SU-DHL-6 (cell line): ENCODE results near the gene MS4A18.

Experiments used
- EZH2phosphoT487 ChIP-seq: fragments of 200-600 bp; sonication (generic), shearing (Covaris generic); conservative IDR thresholded peaks from 2 replicates; pipeline ENCODE4 v1.6.1; 2018; ENCODE audit warnings: mild to moderate bottlenecking, antibody characterized with exemption, low read length, moderate library complexity, mixed read lengths
- TF ChIP-seq, protein P1 (sequence below): fragments of 200-600 bp; sonication (generic); IDR thresholded peaks from one replicate; pipeline ENCODE4 v1.5.1; 2017; ENCODE audit warnings: antibody characterized with exemption, mild to moderate bottlenecking, low read length, moderate library complexity; ENCODE audit not compliant: insufficient read depth, poor library complexity, severe bottlenecking

DNA sequence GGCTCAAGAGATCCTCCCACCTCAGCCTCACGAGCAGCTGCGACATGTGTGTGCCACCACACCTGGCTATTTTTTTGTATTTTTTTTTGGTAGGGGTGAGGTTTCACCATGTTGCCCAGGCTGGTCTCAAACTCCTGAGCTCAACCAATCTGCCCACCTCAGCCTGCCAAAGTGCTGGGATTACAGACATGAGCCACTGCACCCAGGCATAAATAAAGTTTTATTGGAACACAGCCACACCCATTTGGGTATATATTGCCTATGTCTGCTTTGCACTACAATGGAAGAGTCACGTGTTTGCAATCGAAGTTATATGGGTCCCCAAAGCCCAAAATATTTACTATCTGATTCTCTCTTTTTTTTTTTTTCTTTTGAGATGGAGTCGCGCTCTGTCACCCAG is 30.4 kb downstream of the MS4A18 start:
- TF ChIP-seq, protein P1, sequence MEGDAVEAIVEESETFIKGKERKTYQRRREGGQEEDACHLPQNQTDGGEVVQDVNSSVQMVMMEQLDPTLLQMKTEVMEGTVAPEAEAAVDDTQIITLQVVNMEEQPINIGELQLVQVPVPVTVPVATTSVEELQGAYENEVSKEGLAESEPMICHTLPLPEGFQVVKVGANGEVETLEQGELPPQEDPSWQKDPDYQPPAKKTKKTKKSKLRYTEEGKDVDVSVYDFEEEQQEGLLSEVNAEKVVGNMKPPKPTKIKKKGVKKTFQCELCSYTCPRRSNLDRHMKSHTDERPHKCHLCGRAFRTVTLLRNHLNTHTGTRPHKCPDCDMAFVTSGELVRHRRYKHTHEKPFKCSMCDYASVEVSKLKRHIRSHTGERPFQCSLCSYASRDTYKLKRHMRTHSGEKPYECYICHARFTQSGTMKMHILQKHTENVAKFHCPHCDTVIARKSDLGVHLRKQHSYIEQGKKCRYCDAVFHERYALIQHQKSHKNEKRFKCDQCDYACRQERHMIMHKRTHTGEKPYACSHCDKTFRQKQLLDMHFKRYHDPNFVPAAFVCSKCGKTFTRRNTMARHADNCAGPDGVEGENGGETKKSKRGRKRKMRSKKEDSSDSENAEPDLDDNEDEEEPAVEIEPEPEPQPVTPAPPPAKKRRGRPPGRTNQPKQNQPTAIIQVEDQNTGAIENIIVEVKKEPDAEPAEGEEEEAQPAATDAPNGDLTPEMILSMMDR: no peak
- no peak for TF ChIP-seq EZH2phosphoT487
